Heart right ventricle (tissue), 16 donors: ENCODE measurements around the gene HNF4A. TPM values are rescaled to one million over a fixed set of nuclear protein-coding genes. Genes with fewer than 3 reads are reported as not detected.

Source experiments
- ATAC-seq, 8 donors: fragments of 200-7000 bp; cut with Tn5 transposase; one replicate each; pipeline ENCODE4 v1.9.1; 2020; ENCODE audit warnings: mild to moderate bottlenecking in 8 of 8, moderate library complexity in 8 of 8, moderate number of reproducible peaks in 1 of 8
- DNase-seq, 2 donors: peaks; one replicate each; pipeline ENCODE4 v3.0.0-alpha.2; 2020
- H3K27ac ChIP-seq, 10 donors: fragments of 200-600 bp; sonication (generic) in 2 of 10; one replicate each; pipeline versions ENCODE4 v1.5.0 to v1.8.0; 2020 to 2022; ENCODE audit warnings: mild to moderate bottlenecking in 3 of 10
- H3K27me3 ChIP-seq, 7 donors: fragments of 200-600 bp; one replicate each; pipeline ENCODE4 v1.8.0; 2021 to 2022; ENCODE audit warnings: mild to moderate bottlenecking in 2 of 7
- H3K36me3 ChIP-seq, 9 donors: fragments of 200-600 bp; sonication (generic) in 1 of 9; one replicate each; pipeline versions ENCODE4 v1.5.0 to v1.8.0; 2020 to 2022; ENCODE audit warnings: mild to moderate bottlenecking in 2 of 9
- H3K4me1 ChIP-seq, 9 donors: fragments of 200-600 bp; sonication (generic) in 1 of 9; one replicate each; pipeline versions ENCODE4 v1.5.0 to v1.8.0; 2020 to 2022; ENCODE audit warnings: mild to moderate bottlenecking in 4 of 9
- H3K4me3 ChIP-seq, 10 donors: fragments of 200-600 bp; sonication (generic) in 2 of 10; one replicate each; pipeline versions ENCODE4 v1.5.0 to v1.8.0; 2020 to 2022; ENCODE audit warnings: mild to moderate bottlenecking in 7 of 10, moderate library complexity in 2 of 10
- H3K9me3 ChIP-seq, 11 donors: fragments of 200-600 bp in 10 of 11; sonication (generic) in 2 of 11; one replicate each; pipeline versions ENCODE4 v1.5.0 to v1.8.0; 2013 to 2022; ENCODE audit warnings: mild to moderate bottlenecking in 2 of 11, control low read depth in 1 of 11, moderate library complexity in 1 of 11
- WGBS, 2 donors: extraction: QIAGEN DNeasy Blood & Tissue Kit; methylation state at CpG; one replicate each; pipeline ENCODE4 v1.1.7; 2013; ENCODE audit warnings: inconsistent platforms in 1 of 2; 5-methylcytosine and 5-hydroxymethylcytosine counted together
- intact Hi-C, 10 donors: fragments of 100-400 bp; cut with DNase I; formaldehyde crosslinking; loops; one replicate each; pipeline versions ENCODE4 v1.11.1 to v1.14.2; 2022
- polyA plus RNA-seq, 2 donors: library from polyadenylated mRNA; stranded (reverse); fragments of 200-250 nt; gene quantifications; one replicate each; pipeline ENCODE4 v1.2.3, GENCODE V29; 2013
- total RNA-seq, 10 donors: library from RNA; stranded (reverse); fragmentation: NEBNext Ultra II Directional in 3 of 10; extraction: Animal tissue kit (Norgen Biotek cat#: 25700) in 3 of 10; gene quantifications; one replicate each; pipeline versions ENCODE4 v1.2.1 to v1.2.4, GENCODE V29; 2021 to 2023
- TF ChIP-seq, protein P1 (sequence below), 9 donors: fragments of 200-600 bp; sonication (generic) in 2 of 9; IDR thresholded peaks; one replicate each; pipeline versions ENCODE4 v1.5.0 to v1.8.0; 2021 to 2022; ENCODE audit warnings: antibody characterized with exemption in 9 of 9, mild to moderate bottlenecking in 5 of 9, moderate library complexity in 1 of 9
- donor health status: Arrhythmogenic right ventricular cardiomyopathy.
- donor health status: ischemic (EF 13 %, LVEDD 7.1; RV severe dilation, severe dysfunction).
- donor health status: healthy with polysubstance abuse.
- donor health status: DM: no; HTN: yes; CAD: no.
- donor health status: DM: no; HTN: no; CAD: no.
- donor health status: ischemic (EF 25% LVEDD 6.9; RV normal size, moderate dysfunction).
- donor health status: ischemic (EF 25% LVEDD 5.7; RV mildly dilated, moderate dysfunction).
- donor health status: healthy.
- donor health status: DM: yes; HTN: yes; CAD: no.
- donor health status: Ischemic cardiomyopathy.
- donor health status: ischemic (EF 35%, LVEDD 5.7; RV mildly dilated, moderate dysfunction).
- donor health status: nonischemic (EF 11% LVEDD 7.7; RV severe dilation, severe dysfunction).
- donor health status: DM: yes; HTN: yes; CAD: no.
- donor health status: PGD.
- donor health status: ischemic (EF 29% LVEDD 5.4; RV normal size, mild dysfunction).
- donor health status: nonischemic (EF 23%, LVEDD 6.1; RV moderate dilation, normal function).

The HNF4A gene
- total and polyA plus RNA-seq, 12 donors, result under 0.01 TPM; not detected in 11

DNA sequence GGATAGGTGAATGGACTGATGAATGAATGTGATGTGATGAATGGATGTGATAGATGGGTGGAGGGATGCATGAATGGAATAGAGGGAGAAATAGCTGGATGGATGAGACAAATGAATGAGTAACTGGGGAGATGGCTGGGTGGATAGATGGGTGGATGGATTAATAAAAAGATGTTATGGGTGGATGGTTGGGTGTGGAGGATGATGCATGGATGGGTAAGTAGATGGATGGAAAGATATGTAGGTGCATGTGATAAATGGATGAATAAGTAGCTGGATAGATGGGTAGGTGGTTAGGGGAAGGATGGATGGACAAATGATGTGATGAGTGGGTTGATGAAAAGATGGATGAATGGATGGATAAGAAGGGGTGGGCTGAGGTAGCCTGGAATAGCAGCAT lies 4.7 kb downstream of the HNF4A start:
- Histone ChIP-seq H3K27me3 (peaks cover 0 to 17% (median 0%) of the 10 kb centered on the region in 7 donors), H3K4me1 (peaks cover 0 to 12% (median 0%) of the 10 kb centered on the region in 9 donors), H3K36me3 (no peaks in the 10 kb centered on the region), H3K27ac (no peak overlapping the region), H3K4me3 (no peak overlapping the region), H3K9me3 (no peaks in the 10 kb centered on the region)
- TF ChIP-seq, protein P1, sequence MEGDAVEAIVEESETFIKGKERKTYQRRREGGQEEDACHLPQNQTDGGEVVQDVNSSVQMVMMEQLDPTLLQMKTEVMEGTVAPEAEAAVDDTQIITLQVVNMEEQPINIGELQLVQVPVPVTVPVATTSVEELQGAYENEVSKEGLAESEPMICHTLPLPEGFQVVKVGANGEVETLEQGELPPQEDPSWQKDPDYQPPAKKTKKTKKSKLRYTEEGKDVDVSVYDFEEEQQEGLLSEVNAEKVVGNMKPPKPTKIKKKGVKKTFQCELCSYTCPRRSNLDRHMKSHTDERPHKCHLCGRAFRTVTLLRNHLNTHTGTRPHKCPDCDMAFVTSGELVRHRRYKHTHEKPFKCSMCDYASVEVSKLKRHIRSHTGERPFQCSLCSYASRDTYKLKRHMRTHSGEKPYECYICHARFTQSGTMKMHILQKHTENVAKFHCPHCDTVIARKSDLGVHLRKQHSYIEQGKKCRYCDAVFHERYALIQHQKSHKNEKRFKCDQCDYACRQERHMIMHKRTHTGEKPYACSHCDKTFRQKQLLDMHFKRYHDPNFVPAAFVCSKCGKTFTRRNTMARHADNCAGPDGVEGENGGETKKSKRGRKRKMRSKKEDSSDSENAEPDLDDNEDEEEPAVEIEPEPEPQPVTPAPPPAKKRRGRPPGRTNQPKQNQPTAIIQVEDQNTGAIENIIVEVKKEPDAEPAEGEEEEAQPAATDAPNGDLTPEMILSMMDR (IDR thresholded peaks at IDR 0.05), result no peak
- ATAC-seq (no peak), DNase-seq (no peak)
- intact Hi-C loops, result no loop called here

DNA sequence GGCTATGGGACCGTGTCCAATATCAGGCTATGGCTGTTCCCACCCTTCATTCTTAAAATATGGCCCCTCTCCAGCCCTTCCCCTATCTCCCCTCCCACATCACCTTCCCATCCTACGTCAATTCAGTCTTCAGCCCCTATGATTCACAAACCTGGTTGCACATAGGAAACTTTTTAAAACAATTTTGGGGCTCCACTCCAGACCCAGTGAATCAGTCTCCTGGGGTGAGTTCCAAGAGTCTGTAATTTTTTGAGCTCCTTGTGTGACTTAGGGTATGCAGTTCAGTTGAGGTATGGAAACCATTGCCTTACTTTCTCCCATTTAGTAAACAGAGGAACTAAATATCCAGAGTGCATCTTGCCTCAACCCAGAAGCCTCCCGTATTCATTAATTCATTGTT lies 5.5 kb downstream of the HNF4A start:
- intact Hi-C loops, result no loop called here
- Histone ChIP-seq H3K4me1 (peaks cover 0 to 12% (median 0%) of the 10 kb centered on the region in 9 donors), H3K36me3 (no peaks in the 10 kb centered on the region), H3K27ac (no peak overlapping the region), H3K27me3 (peaks cover 0 to 9% (median 0%) of the 10 kb centered on the region in 7 donors), H3K4me3 (no peak overlapping the region), H3K9me3 (no peaks in the 10 kb centered on the region)
- whole genome bisulfite sequencing, 2 donors, result 52 to 87% methylated on average over 3 of the region's 3 CpGs
- ATAC-seq, result no peak
- no peak for DNase-seq
- TF ChIP-seq, protein P1 (IDR thresholded peaks at IDR 0.05), result no peak

DNA sequence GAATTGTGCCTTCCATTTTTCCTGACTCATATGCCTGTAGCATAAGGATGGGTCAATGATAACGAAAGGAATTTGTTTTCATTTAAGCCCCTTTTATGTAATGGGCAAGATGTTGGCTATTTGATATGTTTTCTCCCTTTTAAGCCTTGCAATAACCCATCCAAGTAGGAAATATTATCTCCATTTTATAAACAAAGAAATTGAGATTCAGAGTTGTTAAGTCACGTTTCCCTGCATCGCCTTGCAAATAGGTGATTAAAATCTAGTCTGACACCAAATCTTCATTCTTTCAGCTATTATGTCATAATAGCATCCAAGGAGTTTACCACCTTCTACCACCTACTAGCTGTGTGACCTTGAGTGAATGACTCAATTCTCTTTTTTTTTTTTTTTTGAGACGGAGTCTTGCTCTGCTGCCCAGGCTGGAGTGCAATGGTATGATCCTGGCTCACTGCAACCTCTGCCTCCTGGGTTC lies 7.0 kb downstream of the HNF4A start:
- WGBS, 2 donors, result 67 to 89% methylated on average over 4 of the region's 4 CpGs
- Histone ChIP-seq H3K4me3 (no peak overlapping the region), H3K9me3 (no peaks in the 10 kb centered on the region), H3K36me3 (no peaks in the 10 kb centered on the region), H3K4me1 (peaks cover 0 to 7% (median 0%) of the 10 kb centered on the region in 9 donors), H3K27ac (no peak overlapping the region), H3K27me3 (peaks cover 0 to 5% (median 0%) of the 10 kb centered on the region in 7 donors)
- no peak for ATAC-seq
- TF ChIP-seq, protein P1 (IDR thresholded peaks at IDR 0.05), result no peak
- intact Hi-C loops, result no loop called here
- DNase-seq, result no peak

DNA sequence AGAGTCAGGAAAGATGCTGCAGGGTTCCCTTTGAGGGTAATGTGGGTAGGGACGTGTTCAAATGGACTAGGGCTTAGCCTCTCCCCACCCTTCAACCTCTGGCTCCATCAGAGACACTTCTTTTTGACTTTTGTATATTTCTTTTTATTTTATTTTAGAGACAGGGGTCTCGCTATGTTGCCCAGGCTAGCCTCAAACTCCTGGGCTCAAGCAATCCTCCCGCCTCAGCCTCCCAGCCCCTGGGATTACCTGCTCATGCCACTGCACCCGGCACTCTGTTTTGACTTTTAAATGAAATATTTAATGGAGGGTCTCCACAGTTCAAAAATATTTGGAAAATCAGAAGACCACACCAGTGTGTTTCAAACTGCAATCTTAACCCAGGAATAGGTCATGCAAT lies 8.6 kb downstream of the HNF4A start:
- ATAC-seq (no peak), DNase-seq (no peak)
- TF ChIP-seq, protein P1 (IDR thresholded peaks at IDR 0.05), result no peak
- Histone ChIP-seq H3K36me3 (no peaks in the 10 kb centered on the region), H3K27me3 (peaks cover 0 to 5% (median 0%) of the 10 kb centered on the region in 7 donors), H3K9me3 (no peaks in the 10 kb centered on the region), H3K4me3 (no peak overlapping the region), H3K27ac (no peak overlapping the region), H3K4me1 (no peaks in the 10 kb centered on the region)
- intact Hi-C loops, result no loop called here
- WGBS, 2 donors, result 83 to 87% methylated on average over 4 of the region's 4 CpGs
